HUES6 (cell line): ENCODE measurements around the gene NID1.

Source experiments
- H3K27ac ChIP-seq: 2 replicates; pipeline ENCODE4 v1.7.0; 2013; ENCODE audit warnings: low read depth, mild to moderate bottlenecking, low read length, inconsistent platforms
- H3K27me3 ChIP-seq: 2 replicates; pipeline ENCODE4 v1.6.1; 2013; ENCODE audit warnings: low read length; ENCODE audit not compliant: control insufficient read depth, insufficient read depth
- H3K36me3 ChIP-seq: 2 replicates; pipeline ENCODE4 v1.6.1; 2013; ENCODE audit warnings: low read length; ENCODE audit not compliant: control insufficient read depth, insufficient read depth
- H3K4me1 ChIP-seq: 2 replicates; pipeline ENCODE4 v1.6.1; 2013; ENCODE audit warnings: low read length; ENCODE audit not compliant: control insufficient read depth, insufficient read depth
- H3K4me3 ChIP-seq: 2 replicates; pipeline ENCODE4 v1.5.1; 2013; ENCODE audit warnings: low read depth, low read length
- H3K9ac ChIP-seq: one replicate; pipeline ENCODE4 v1.6.1; 2013; ENCODE audit warnings: mild to moderate bottlenecking, low read length
- H3K9me3 ChIP-seq: 2 replicates; pipeline ENCODE4 v1.6.1; 2013; ENCODE audit warnings: low read depth, low read length; ENCODE audit not compliant: control insufficient read depth, insufficient read depth

Gene NID1

DNA sequence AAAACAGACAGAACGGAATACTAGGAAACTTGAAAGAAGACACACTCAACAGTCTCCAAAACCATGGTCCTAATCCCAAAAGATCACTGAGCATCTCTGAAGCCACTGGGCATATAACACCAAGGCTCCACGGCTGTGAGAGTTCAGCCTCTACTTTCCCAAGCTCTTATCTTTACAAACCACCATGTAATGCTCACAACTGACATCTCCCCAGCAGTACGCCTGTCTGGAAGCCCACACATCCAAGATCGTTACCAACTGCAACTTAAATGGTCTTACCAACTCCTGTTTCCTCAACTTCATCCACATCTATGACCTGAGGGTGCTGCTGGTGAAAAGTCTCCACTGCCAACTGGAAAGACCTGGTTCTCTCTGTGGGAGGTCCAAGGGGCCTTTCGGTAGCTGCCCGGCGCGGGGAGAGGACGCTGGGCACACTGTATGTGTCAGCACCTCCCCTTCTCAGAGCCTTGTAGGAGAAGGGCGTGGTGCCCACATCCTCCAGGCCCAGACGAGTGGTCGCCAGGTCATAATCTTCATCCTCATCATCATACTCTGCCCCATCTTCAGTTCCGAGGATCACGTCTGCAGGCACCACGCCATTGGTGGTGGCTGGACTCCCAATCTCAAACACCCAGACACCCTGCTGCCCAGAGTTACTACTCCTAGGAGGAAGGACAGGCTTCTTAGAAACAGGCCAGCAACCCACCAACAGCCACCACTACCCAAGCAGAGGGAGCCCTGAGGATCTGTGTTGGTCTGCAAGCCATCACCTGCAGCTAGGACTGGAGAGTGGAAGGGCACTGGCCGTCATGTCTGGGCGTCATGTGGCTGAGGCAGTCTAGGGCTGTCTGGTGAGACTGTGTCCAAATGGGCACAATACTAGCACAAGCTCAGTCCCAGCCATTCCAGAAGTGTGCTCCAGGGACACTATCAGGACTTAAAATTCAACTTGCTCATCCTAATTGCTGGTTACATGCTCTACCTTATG, 23.0 kb downstream of the NID1 start:
- Histone ChIP-seq H3K4me1 (no peaks in the 10 kb centered on the region), H3K9ac (no peak overlapping the region), H3K36me3 (peaks cover 7% of the 10 kb centered on the region; the same call in 1 of the 2 replicates), H3K4me3 (no peak overlapping the region), H3K27ac (no peak overlapping the region), H3K27me3 (no peaks in the 10 kb centered on the region), H3K9me3 (no peaks in the 10 kb centered on the region)

DNA sequence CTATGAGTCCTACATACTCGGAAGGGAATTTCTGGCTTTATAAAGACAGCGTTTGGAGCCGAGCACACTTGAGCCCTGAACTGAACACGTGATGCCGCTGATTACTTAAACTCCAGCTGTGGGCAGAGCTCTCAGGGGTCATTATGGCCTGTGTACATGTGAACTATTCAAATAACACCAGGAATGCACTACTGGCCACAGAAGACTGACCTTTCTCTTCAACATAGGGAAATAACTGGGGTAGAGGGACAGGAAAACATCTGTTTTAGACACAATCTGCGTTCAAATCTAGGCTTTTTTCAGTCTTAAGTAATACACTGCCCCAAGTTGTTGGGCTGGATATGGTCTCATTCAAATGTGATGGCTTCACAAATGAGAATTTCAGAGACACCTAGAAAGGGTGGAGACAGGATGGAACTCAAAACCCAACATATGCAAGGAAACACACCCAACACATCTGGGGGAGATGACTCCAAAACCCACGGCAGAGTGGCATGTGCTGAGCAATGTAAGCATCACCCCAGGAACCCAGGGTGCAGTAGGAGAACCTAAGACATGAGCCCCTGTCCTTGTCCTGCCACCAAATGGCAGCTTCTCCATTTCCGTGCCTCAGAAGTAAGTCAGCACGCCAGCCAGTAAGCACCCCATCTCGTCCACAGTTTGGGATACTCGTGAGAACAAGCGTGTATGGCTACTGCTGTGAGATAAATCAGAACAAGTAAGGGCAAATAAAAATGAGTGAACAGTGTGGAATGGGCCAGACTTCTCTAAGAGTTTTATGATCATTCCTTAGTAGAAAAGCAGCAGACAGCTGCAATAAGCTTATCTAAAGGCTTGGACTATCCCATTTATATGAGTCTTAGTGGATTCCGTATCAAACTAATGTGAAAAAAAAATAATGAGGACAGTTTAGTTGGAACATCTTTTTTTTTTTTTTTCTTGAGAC, 24.9 kb downstream of the NID1 start:
- no peak overlapping the region for H3K27ac ChIP-seq

DNA sequence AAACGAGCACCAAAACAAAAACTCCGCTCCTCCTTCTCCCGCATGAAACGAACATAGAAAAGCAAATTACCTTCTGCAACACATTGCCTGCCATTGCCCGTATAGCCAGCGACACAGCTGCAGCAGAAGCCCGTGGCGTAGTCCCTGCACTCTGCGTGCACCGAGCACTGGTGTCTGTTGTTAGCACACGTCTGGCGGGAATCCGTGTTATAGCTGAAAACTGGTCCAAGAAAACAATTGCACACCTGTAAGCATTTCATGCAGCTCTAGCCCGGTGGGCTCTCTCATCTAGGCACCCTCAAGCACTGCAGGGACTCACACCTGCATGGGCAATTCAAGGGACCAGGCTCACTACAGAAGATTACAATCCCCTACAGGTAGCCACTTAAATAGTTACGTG, 26.9 kb downstream of the NID1 start:
- Histone ChIP-seq H3K9me3 (no peaks in the 10 kb centered on the region), H3K9ac (no peak overlapping the region), H3K4me1 (no peaks in the 10 kb centered on the region), H3K27me3 (no peaks in the 10 kb centered on the region), H3K4me3 (no peak overlapping the region), H3K27ac (no peak overlapping the region), H3K36me3 (peaks cover 9% of the 10 kb centered on the region; the same call in 1 of the 2 replicates)

More for the DNA sequence above, 24.9 kb downstream of the NID1 start:
- Histone ChIP-seq H3K4me3 (no peak overlapping the region), H3K4me1 (no peaks in the 10 kb centered on the region), H3K27me3 (no peaks in the 10 kb centered on the region), H3K36me3 (peaks cover 9% of the 10 kb centered on the region; the same call in 1 of the 2 replicates), H3K9ac (no peak overlapping the region), H3K9me3 (no peaks in the 10 kb centered on the region)

DNA sequence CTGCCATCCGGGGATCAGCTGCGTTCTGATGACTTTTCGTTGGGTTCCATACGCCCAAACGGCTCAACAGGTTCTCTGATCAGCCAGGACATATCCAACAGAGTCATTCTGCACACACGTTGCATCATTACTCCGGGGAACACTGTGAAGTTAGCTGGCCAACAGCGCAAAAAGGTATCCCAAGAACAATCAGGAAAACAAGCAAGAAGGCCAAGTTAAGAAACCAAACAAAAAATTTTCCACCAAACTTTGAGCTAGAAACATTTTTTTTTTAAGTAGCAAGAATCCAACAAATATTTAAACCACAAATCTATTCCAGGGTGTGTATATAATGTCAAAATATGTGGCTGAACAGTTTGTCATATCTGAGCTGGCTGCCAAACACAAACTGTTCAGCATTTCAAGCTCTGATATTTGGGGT, 29.2 kb downstream of the NID1 start:
- H3K36me3 ChIP-seq: peaks cover 10% of the 10 kb centered on the region; the same call in 1 of the 2 replicates
- H3K27ac ChIP-seq: no peak overlapping the region
- no peak overlapping the region for H3K4me3 ChIP-seq
- no peaks in the 10 kb centered on the region for H3K4me1 ChIP-seq
- H3K27me3 ChIP-seq: no peaks in the 10 kb centered on the region
- H3K9ac ChIP-seq: no peak overlapping the region
- H3K9me3 ChIP-seq: no peaks in the 10 kb centered on the region

DNA sequence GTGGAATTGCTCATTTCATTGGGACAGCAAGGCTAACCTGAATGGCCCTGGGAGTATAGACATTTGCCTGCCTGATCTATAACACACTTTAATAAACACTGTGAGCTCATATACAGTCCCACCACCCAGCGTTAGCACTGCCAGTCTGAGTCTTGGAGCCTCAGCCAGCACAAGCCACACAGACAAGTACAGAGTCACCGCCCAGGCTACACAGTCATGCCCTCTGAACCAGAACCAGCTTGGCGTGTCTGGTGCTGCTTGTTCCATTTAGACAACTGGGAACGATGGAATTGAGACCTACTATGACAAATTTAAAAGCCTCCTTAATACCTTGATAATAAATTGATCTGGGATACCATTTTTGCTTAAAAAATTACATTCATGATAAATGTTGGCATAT, 31.6 kb downstream of the NID1 start:
- Histone ChIP-seq H3K36me3 (peaks cover 19% of the 10 kb centered on the region), H3K27me3 (no peaks in the 10 kb centered on the region), H3K9me3 (no peaks in the 10 kb centered on the region), H3K4me3 (no peak overlapping the region), H3K4me1 (no peaks in the 10 kb centered on the region), H3K9ac (no peak overlapping the region), H3K27ac (no peak overlapping the region)

DNA sequence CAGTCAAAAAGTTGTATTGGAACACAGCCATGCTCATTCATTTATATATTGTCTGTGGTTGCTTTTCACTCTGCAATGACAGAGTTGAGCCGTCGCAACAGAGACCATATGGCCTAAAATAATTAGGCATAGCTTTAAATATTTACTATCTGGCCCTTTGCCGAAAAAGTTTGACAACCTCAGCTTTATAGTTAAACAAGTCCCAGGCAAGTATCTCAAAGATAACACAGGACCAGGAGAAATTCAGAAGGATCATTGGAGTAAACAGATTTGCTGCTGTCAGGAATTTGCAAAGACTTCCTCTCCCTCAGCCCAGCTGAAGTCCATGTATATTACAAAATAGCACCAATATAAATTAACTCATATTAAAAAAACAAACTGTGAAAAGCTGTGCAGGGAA, 34.4 kb downstream of the NID1 start:
- Histone ChIP-seq H3K4me3 (no peak overlapping the region), H3K27me3 (no peaks in the 10 kb centered on the region), H3K36me3 (peaks cover 26% of the 10 kb centered on the region), H3K4me1 (no peaks in the 10 kb centered on the region), H3K27ac (no peak overlapping the region), H3K9ac (no peak overlapping the region), H3K9me3 (no peaks in the 10 kb centered on the region)

DNA sequence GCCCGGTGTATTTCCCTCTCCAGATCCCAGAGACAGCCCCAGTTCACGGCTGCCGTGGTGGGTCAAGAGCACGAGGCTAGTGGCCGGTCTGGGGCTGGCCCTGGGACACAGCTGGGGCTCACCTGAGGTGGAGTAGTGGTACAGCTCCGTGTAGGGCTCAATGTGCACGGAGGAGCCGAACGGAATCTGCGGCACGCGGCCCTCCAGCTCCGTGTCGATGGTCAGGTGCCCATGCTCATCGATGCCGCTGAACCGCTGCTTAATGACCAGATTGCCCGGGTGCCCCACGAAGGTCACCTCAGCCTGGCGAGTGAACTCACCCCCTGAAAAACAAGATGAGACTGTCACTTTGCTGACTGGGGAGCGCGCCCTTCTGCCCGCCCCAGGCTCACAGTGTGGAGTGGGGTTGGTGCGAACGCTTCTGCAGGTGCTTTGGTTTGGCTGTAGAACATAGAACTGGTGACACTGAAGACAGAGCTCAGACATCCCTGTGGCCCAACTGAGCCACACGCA, 35.4 kb downstream of the NID1 start:
- Histone ChIP-seq H3K9me3 (no peaks in the 10 kb centered on the region), H3K27me3 (no peaks in the 10 kb centered on the region), H3K4me1 (no peaks in the 10 kb centered on the region), H3K4me3 (no peak overlapping the region), H3K9ac (no peak overlapping the region), H3K36me3 (peaks cover 27% of the 10 kb centered on the region), H3K27ac (no peak overlapping the region)

DNA sequence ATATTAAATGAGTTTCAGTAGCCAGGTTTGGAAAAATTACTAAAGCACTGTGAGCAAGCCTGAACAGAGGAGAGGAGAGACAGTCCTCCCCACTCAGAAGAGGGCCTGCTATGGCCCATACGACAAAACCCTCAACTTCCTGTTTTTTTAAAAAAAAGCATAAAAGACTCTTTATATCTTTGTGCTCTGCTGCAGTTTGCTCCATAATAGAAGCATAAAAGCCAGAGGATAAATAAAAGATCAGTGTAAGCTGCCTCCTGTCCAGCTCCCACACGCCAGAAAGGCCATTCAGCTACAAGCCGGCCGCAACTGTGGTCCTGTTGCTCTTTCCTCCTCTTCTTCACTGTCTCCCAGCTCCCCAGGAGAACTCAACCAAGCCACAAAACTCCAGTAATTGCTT, 37.8 kb downstream of the NID1 start:
- no peaks in the 10 kb centered on the region for H3K9me3 ChIP-seq
- H3K4me3 ChIP-seq: no peak overlapping the region
- no peak overlapping the region for H3K9ac ChIP-seq
- no peaks in the 10 kb centered on the region for H3K27me3 ChIP-seq
- H3K27ac ChIP-seq: no peak overlapping the region
- peaks cover 35% of the 10 kb centered on the region for H3K36me3 ChIP-seq
- H3K4me1 ChIP-seq: no peaks in the 10 kb centered on the region

DNA sequence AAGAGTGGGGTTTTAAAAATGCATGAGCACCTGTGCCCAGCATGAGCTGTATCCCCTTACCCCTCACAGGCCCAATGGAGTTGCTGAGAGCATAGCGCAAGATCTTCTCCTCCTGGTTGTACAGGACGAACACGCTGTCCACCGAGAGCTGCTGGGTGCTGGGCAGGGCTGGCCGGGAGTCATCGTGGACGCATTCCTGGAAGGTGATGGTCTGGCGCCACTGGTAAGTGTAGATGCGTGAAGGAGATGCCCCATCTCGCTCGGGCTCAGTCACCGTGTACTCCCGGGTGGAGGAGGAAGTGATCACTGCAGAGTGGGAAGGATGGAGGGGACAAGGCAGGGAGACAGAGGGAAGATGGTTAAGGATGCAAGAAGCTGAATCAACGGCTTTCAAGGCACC, 39.1 kb downstream of the NID1 start:
- H3K27ac ChIP-seq: no peak overlapping the region
- H3K9ac ChIP-seq: no peak overlapping the region
- no peaks in the 10 kb centered on the region for H3K9me3 ChIP-seq
- H3K36me3 ChIP-seq: peaks cover 27% of the 10 kb centered on the region
- H3K4me3 ChIP-seq: no peak overlapping the region
- H3K27me3 ChIP-seq: no peaks in the 10 kb centered on the region
- H3K4me1 ChIP-seq: no peaks in the 10 kb centered on the region

DNA sequence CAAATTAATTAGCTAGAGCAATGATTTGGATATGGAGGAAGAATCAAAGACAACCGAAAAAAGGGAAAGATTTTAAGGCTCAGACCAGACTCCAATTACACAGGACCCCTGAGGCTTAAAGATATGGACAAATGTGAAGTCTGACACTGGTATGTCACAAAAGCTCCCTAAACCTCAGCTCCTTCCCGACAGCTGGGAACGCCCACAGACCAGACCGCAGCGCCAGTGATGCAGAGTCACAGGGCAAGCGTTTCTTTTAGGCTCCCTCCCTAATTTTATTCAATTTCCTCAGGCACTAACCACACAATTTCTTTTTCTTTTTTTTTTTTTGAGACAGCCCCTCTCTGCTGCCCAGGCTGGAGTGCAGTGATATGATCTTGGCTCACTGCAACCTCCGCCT, 40.2 kb downstream of the NID1 start:
- peaks cover 23% of the 10 kb centered on the region for H3K36me3 ChIP-seq
- no peaks in the 10 kb centered on the region for H3K27me3 ChIP-seq
- no peaks in the 10 kb centered on the region for H3K9me3 ChIP-seq
- no peak overlapping the region for H3K9ac ChIP-seq
- no peak overlapping the region for H3K27ac ChIP-seq
- H3K4me3 ChIP-seq: no peak overlapping the region
- H3K4me1 ChIP-seq: no peaks in the 10 kb centered on the region
